RWPE2 (cell line): ENCODE data around the gene THRA.

Source experiments
- ATAC-seq: fragments of 200-7000 bp; cut with Tn5 transposase; 3 replicates; pipeline ENCODE4 v1.9.1; 2021; ENCODE audit warnings: low read depth
- DNase-seq: peaks from one replicate; pipeline ENCODE4 v3.0.0-alpha.2; 2020; ENCODE audit warnings: low spot score
- H3K27ac ChIP-seq: fragments of 450-650 bp; 2 replicates; pipeline ENCODE4 v1.5.1; 2017; ENCODE audit warnings: mild to moderate bottlenecking; ENCODE audit not compliant: poor library complexity, severe bottlenecking
- H3K27me3 ChIP-seq: fragments of 250-450 bp; sonication (Bioruptor Pico); 2 replicates; pipeline ENCODE4 v1.5.1; 2021; ENCODE audit warnings: mild to moderate bottlenecking, moderate library complexity; ENCODE audit not compliant: insufficient read depth, poor library complexity, severe bottlenecking
- H3K36me3 ChIP-seq: fragments of 250-450 bp; sonication (Bioruptor Pico); 2 replicates; pipeline ENCODE4 v1.5.1; 2020; ENCODE audit warnings: low read depth, mild to moderate bottlenecking, moderate library complexity
- H3K4me1 ChIP-seq: fragments of 250-450 bp; sonication (Bioruptor Pico); 2 replicates; pipeline ENCODE4 v1.5.1; 2021; ENCODE audit warnings: mild to moderate bottlenecking, moderate library complexity; ENCODE audit not compliant: insufficient read depth, poor library complexity, severe bottlenecking
- H3K4me3 ChIP-seq: fragments of 250-450 bp; sonication (Bioruptor Pico); 2 replicates; pipeline ENCODE4 v1.5.1; 2021; ENCODE audit warnings: mild to moderate bottlenecking, moderate library complexity; ENCODE audit not compliant: severe bottlenecking
- H3K9me3 ChIP-seq: fragments of 250-450 bp; sonication (Bioruptor Pico); 2 replicates; pipeline ENCODE4 v1.5.1; 2021; ENCODE audit warnings: mild to moderate bottlenecking, moderate library complexity; ENCODE audit not compliant: severe bottlenecking
- TF ChIP-seq, protein P1 (sequence below): fragments of 450-650 bp; IDR thresholded peaks from one replicate; pipeline ENCODE4 v1.5.1; 2017; ENCODE audit warnings: mild to moderate bottlenecking, moderate library complexity; ENCODE audit not compliant: poor library complexity, severe bottlenecking

The THRA gene

DNA sequence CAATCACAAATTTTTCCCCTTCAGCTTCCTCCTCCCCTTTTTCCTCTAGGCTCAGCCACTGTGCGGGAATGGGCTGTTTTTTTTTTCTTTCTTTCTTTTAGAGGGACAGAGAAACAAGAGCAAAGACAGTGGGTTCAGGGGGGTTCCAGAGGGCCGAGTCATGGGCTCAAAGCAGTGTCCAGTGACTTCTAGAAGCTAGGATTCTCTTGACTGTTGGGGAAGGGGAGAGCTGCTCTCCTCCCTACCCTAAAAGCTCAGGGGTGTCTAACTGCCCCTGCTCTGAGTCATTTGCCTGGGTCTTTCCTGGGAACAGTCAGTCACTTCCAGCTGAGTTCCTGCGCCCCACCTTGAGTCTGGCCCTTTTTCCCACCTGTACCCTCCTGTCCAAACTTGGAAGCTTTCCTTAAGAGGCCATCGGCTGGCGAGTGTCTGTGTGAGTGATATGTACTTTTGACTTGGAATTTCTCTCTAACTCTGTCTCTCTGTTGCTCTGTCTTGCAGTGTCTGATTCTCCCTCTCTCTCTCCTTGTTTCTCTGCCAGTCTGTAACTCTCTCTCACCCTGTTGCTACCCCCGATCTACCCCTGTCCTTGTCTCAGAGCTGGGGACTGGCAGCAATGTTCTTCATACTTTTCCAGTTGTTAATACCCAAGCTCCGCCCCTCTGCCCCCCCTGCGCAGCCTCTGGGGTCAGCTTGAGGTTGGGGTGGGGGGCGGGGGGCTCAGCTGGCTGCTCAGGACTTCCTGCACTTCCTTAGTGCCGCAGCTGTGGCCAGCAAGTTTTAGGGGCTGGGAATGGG, 2.4 kb downstream of the THRA start:
- no peak; the same call in 2 of the 3 replicates for ATAC-seq
- Histone ChIP-seq H3K36me3 (no peaks in the 10 kb centered on the region), H3K4me1 (peaks cover 37% of the 10 kb centered on the region), H3K4me3 (no peak overlapping the region), H3K27me3 (no peaks in the 10 kb centered on the region), H3K9me3 (no peaks in the 10 kb centered on the region), H3K27ac (peak overlapping the region; percentile 31)
- TF ChIP-seq, protein P1, sequence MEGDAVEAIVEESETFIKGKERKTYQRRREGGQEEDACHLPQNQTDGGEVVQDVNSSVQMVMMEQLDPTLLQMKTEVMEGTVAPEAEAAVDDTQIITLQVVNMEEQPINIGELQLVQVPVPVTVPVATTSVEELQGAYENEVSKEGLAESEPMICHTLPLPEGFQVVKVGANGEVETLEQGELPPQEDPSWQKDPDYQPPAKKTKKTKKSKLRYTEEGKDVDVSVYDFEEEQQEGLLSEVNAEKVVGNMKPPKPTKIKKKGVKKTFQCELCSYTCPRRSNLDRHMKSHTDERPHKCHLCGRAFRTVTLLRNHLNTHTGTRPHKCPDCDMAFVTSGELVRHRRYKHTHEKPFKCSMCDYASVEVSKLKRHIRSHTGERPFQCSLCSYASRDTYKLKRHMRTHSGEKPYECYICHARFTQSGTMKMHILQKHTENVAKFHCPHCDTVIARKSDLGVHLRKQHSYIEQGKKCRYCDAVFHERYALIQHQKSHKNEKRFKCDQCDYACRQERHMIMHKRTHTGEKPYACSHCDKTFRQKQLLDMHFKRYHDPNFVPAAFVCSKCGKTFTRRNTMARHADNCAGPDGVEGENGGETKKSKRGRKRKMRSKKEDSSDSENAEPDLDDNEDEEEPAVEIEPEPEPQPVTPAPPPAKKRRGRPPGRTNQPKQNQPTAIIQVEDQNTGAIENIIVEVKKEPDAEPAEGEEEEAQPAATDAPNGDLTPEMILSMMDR: no peak
- DNase-seq: no peak

DNA sequence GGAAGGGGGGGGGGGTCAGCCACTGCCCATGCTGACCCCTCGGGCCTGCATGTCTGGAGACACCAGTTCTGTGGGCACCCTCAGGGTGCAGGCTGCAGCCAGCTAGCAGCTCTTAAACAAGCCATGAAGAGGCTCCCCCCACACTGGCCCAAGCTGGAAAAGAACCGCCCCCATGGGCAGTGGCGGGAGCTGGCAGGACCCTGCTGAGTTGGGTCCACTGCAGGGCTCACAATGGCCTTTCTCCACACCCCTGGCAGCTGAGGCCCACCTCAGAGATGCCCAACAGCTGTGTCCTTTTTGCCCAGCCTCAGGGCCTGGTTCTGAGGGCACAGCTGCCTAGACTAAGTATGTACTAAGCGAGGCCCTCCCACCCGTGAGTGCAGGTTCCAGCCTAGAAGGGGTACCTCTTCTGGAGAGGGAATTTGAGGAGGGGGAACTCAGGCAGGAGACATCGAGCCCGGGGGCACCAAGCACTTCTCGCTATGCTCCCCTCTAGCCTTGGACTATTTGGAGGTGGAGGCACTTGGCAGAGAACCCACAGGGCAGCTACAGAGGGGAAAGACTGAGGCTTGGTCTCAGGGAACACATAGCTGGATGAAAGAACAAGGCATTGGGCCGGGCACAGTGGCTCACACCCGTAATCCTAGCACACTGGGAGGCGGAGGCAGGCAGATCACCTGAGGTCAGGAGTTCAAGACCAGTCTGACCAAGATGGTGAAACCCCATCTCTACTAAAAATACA, 3.2 kb downstream of the THRA start:
- TF ChIP-seq, protein P1: no peak
- Histone ChIP-seq H3K27me3 (no peaks in the 10 kb centered on the region), H3K4me1 (peaks cover 43% of the 10 kb centered on the region), H3K27ac (peak overlapping the region; percentile 31), H3K36me3 (no peaks in the 10 kb centered on the region), H3K4me3 (no peak overlapping the region), H3K9me3 (no peaks in the 10 kb centered on the region)
- ATAC-seq (no peak), DNase-seq (no peak)

- peak overlapping the region; percentile 48 for H3K27ac ChIP-seq
Measured at GRCh38 chr17:40067710-40068109, 4.9 kb downstream of the THRA start.

GRCh38 chr17:40068129-40068581, 5.4 kb downstream of the THRA start:
- Histone ChIP-seq H3K27ac (peak overlapping the region; percentile 48), H3K9me3 (no peaks in the 10 kb centered on the region), H3K27me3 (no peaks in the 10 kb centered on the region), H3K4me3 (no peak overlapping the region), H3K4me1 (peaks cover 56% of the 10 kb centered on the region), H3K36me3 (no peaks in the 10 kb centered on the region)
- ATAC-seq (peak; percentile 47), DNase-seq (peak; percentile 69)
- TF ChIP-seq, protein P1: no peak

More at GRCh38 chr17:40067710-40068109, 4.9 kb downstream of the THRA start:
- Histone ChIP-seq H3K27me3 (no peaks in the 10 kb centered on the region), H3K4me1 (peaks cover 56% of the 10 kb centered on the region), H3K36me3 (no peaks in the 10 kb centered on the region), H3K4me3 (no peak overlapping the region), H3K9me3 (no peaks in the 10 kb centered on the region)
- TF ChIP-seq, protein P1: no peak
- ATAC-seq: no peak
- DNase-seq: no peak
